ENCODE results near the gene PDGFRB. TPM values are rescaled to one million over a fixed set of nuclear protein-coding genes. Genes with fewer than 3 reads are reported as not detected.

Gene PDGFRB
- polyA plus RNA-seq, 1 donor (not counting 4 experiments of a cell fraction or from before 2014, with no cell fraction given), result 0.14 TPM

- Histone ChIP-seq H3K27ac (ENCODE audit: control insufficient read depth, insufficient read depth, low read length) (no peak overlapping the region), H3K27me3 (ENCODE audit: control insufficient read depth, extremely low read depth, insufficient read depth, low read length) (peaks cover 25% of the 10 kb centered on the region), H3K9me3 (ENCODE audit: control insufficient read depth, low read depth, low read length) (no peaks in the 10 kb centered on the region), H3K9ac (ENCODE audit: control insufficient read depth, extremely low read depth, insufficient read depth, low read length) (no peak overlapping the region), H2AFZ (ENCODE audit: control insufficient read depth, low read length) (no peak overlapping the region), H3K36me3 (ENCODE audit: control insufficient read depth in 2 of 2, extremely low read depth in 1 of 2, insufficient read depth in 2 of 2, low read length in 2 of 2) (no peaks in the 10 kb centered on the region), H3K4me3 (ENCODE audit: control insufficient read depth in 2 of 3, extremely low read depth in 1 of 3, insufficient read depth in 2 of 3, low read depth in 1 of 3, low read length in 3 of 3) (no peak overlapping the region), H3K79me2 (ENCODE audit: control insufficient read depth, insufficient read depth, low read length) (no peaks in the 10 kb centered on the region), H3K4me1 (ENCODE audit: control insufficient read depth, extremely low read depth, insufficient read depth, low read length) (no peaks in the 10 kb centered on the region), H4K20me1 (ENCODE audit: control insufficient read depth, extremely low read depth, insufficient read depth, low read length) (no peaks in the 10 kb centered on the region), H3K4me2 (ENCODE audit: control insufficient read depth, extremely low read depth, insufficient read depth, low read depth, low read length) (no peak overlapping the region), H3K9me1 (ENCODE audit: control insufficient read depth, extremely low read depth, insufficient read depth, low read length) (no peaks in the 10 kb centered on the region)
- FAIRE-seq (no peak), DNase-seq (ENCODE audit: low read depth, low spot score) (no peak)
- TF ChIP-seq CTCF (optimal IDR thresholded peaks at IDR 0.05 in 1 of 3, IDR thresholded peaks at IDR 0.05 in 1 of 3, conservative IDR thresholded peaks at IDR 0.05 in 1 of 3; ENCODE audit: extremely low read depth in 1 of 3, insufficient read depth in 2 of 3, low read length in 3 of 3), result no peak
- no peak for TF ChIP-seq EZH2 (IDR thresholded peaks at IDR 0.05; ENCODE audit: low read length)
- dilution Hi-C loops (cut with MboI; ENCODE audit: extremely low pct_ligation_motif_present, low sequenced_read_pairs), result no loop called here
Measured at GRCh38 chr5:150158170-150158949, 2.7 kb upstream of the PDGFRB start.

- no peaks in the 10 kb centered on the region for H4K20me1 ChIP-seq (ENCODE audit: control insufficient read depth, extremely low read depth, insufficient read depth, low read length)
- FAIRE-seq, result no peak
- dilution Hi-C loops (cut with MboI; ENCODE audit: extremely low pct_ligation_motif_present, low sequenced_read_pairs), result no loop called here
- H3K4me3 ChIP-seq (ENCODE audit: control insufficient read depth in 2 of 3, extremely low read depth in 1 of 3, insufficient read depth in 2 of 3, low read depth in 1 of 3, low read length in 3 of 3), result no peak overlapping the region
- peaks cover 37% of the 10 kb centered on the region for H3K27me3 ChIP-seq (ENCODE audit: control insufficient read depth, extremely low read depth, insufficient read depth, low read length)
- H3K36me3 ChIP-seq (ENCODE audit: control insufficient read depth in 2 of 2, extremely low read depth in 1 of 2, insufficient read depth in 2 of 2, low read length in 2 of 2), result no peaks in the 10 kb centered on the region
- H3K4me1 ChIP-seq (ENCODE audit: control insufficient read depth, extremely low read depth, insufficient read depth, low read length), result no peaks in the 10 kb centered on the region
- DNase-seq (ENCODE audit: low read depth, low spot score), result no peak
- no peaks in the 10 kb centered on the region for H3K9me3 ChIP-seq (ENCODE audit: control insufficient read depth, low read depth, low read length)
- H2AFZ ChIP-seq (ENCODE audit: control insufficient read depth, low read length), result no peak overlapping the region
- H3K79me2 ChIP-seq (ENCODE audit: control insufficient read depth, insufficient read depth, low read length), result no peaks in the 10 kb centered on the region
- no peak overlapping the region for H3K4me2 ChIP-seq (ENCODE audit: control insufficient read depth, extremely low read depth, insufficient read depth, low read depth, low read length)
- H3K9me1 ChIP-seq (ENCODE audit: control insufficient read depth, extremely low read depth, insufficient read depth, low read length), result no peaks in the 10 kb centered on the region
- no peak overlapping the region for H3K27ac ChIP-seq (ENCODE audit: control insufficient read depth, insufficient read depth, low read length)
- TF ChIP-seq EZH2 (IDR thresholded peaks at IDR 0.05; ENCODE audit: low read length), result no peak
- no peak for TF ChIP-seq CTCF (optimal IDR thresholded peaks at IDR 0.05 in 1 of 3, IDR thresholded peaks at IDR 0.05 in 1 of 3, conservative IDR thresholded peaks at IDR 0.05 in 1 of 3; ENCODE audit: extremely low read depth in 1 of 3, insufficient read depth in 2 of 3, low read length in 3 of 3)
- H3K9ac ChIP-seq (ENCODE audit: control insufficient read depth, extremely low read depth, insufficient read depth, low read length), result no peak overlapping the region
Measured at GRCh38 chr5:150157168-150157567, 1.5 kb upstream of the PDGFRB start.
